Activated naive CD8-positive, alpha-beta T cell treated with anti-CD3 and anti-CD28 coated beads, Interleukin-2, amount 50 U/mL, for 24 hours (primary cell): ENCODE data around the gene ISLR.

ENCODE experiments used
- ATAC-seq: fragments of 150-1000 bp; cut with Tn5 transposase; one replicate; pipeline ENCODE4 v1.10.0; 2021
- DNase-seq: peaks from one replicate; pipeline ENCODE4 v3.0.0; 2021
- H3K27ac Mint-ChIP-seq: one replicate; pipeline ENCODE4 v1.8.0; 2021; ENCODE audit warnings: mild to moderate bottlenecking, mixed read lengths
- H3K27me3 Mint-ChIP-seq: one replicate; pipeline ENCODE4 v1.8.0; 2021; ENCODE audit warnings: mixed read lengths
- H3K36me3 Mint-ChIP-seq: one replicate; pipeline ENCODE4 v1.8.0; 2021; ENCODE audit warnings: low read depth, mixed read lengths
- H3K4me1 Mint-ChIP-seq: one replicate; pipeline ENCODE4 v1.8.0; 2021; ENCODE audit warnings: mixed read lengths
- H3K4me3 Mint-ChIP-seq: one replicate; pipeline ENCODE4 v1.8.0; 2021; ENCODE audit warnings: mild to moderate bottlenecking, moderate library complexity, mixed read lengths
- H3K9me3 Mint-ChIP-seq: one replicate; pipeline ENCODE4 v1.8.0; 2021; ENCODE audit warnings: mixed read lengths

ISLR gene

GRCh38 chr15:74203914-74204431 lies 30.5 kb downstream of the ISLR start:
- ATAC-seq: no peak
- Mint-ChIP-seq H3K4me3 (no peak overlapping the region), H3K27me3 (peaks cover 6% of the 10 kb centered on the region), H3K36me3 (no peaks in the 10 kb centered on the region), H3K4me1 (peaks cover 2% of the 10 kb centered on the region), H3K27ac (no peak overlapping the region), H3K9me3 (no peaks in the 10 kb centered on the region)
- no peak for DNase-seq

GRCh38 chr15:74205582-74205947 lies 32.1 kb downstream of the ISLR start:
- Mint-ChIP-seq H3K4me3 (no peak overlapping the region), H3K27ac (no peak overlapping the region), H3K9me3 (no peaks in the 10 kb centered on the region), H3K36me3 (no peaks in the 10 kb centered on the region), H3K27me3 (peaks cover 6% of the 10 kb centered on the region), H3K4me1 (peaks cover 2% of the 10 kb centered on the region)
- ATAC-seq: no peak
- DNase-seq: no peak

- Mint-ChIP-seq H3K4me3 (no peak overlapping the region), H3K4me1 (peaks cover 2% of the 10 kb centered on the region), H3K27me3 (peaks cover 6% of the 10 kb centered on the region), H3K36me3 (no peaks in the 10 kb centered on the region), H3K27ac (no peak overlapping the region), H3K9me3 (no peaks in the 10 kb centered on the region)
- ATAC-seq (no peak), DNase-seq (no peak)
Observed at GRCh38 chr15:74206801-74207281, 33.3 kb downstream of the ISLR start.

- Mint-ChIP-seq H3K9me3 (no peaks in the 10 kb centered on the region), H3K4me3 (no peak overlapping the region), H3K27ac (no peak overlapping the region), H3K27me3 (peaks cover 6% of the 10 kb centered on the region), H3K4me1 (peaks cover 2% of the 10 kb centered on the region), H3K36me3 (no peaks in the 10 kb centered on the region)
- no peak for ATAC-seq
- DNase-seq: no peak
Observed at GRCh38 chr15:74207652-74208440, 34.3 kb downstream of the ISLR start.

GRCh38 chr15:74208496-74208895 lies 35.0 kb downstream of the ISLR start:
- no peak overlapping the region for H3K4me3 Mint-ChIP-seq
- H3K9me3 Mint-ChIP-seq: no peaks in the 10 kb centered on the region
- peaks cover 6% of the 10 kb centered on the region for H3K27me3 Mint-ChIP-seq
- ATAC-seq: no peak
- H3K27ac Mint-ChIP-seq: no peak overlapping the region
- H3K36me3 Mint-ChIP-seq: no peaks in the 10 kb centered on the region
- peaks cover 2% of the 10 kb centered on the region for H3K4me1 Mint-ChIP-seq
- no peak for DNase-seq

GRCh38 chr15:74208901-74209559 lies 35.5 kb downstream of the ISLR start:
- DNase-seq (no peak), ATAC-seq (no peak)
- H3K27me3 Mint-ChIP-seq: peaks cover 6% of the 10 kb centered on the region
- no peaks in the 10 kb centered on the region for H3K36me3 Mint-ChIP-seq
- no peaks in the 10 kb centered on the region for H3K9me3 Mint-ChIP-seq
- no peak overlapping the region for H3K27ac Mint-ChIP-seq
- H3K4me3 Mint-ChIP-seq: no peak overlapping the region
- H3K4me1 Mint-ChIP-seq: peaks cover 2% of the 10 kb centered on the region

GRCh38 chr15:74209560-74209958 lies 36.0 kb downstream of the ISLR start:
- H3K36me3 Mint-ChIP-seq: no peaks in the 10 kb centered on the region
- ATAC-seq: no peak
- peaks cover 6% of the 10 kb centered on the region for H3K27me3 Mint-ChIP-seq
- H3K27ac Mint-ChIP-seq: no peak overlapping the region
- H3K4me3 Mint-ChIP-seq: no peak overlapping the region
- H3K4me1 Mint-ChIP-seq: peaks cover 2% of the 10 kb centered on the region
- no peaks in the 10 kb centered on the region for H3K9me3 Mint-ChIP-seq
- no peak for DNase-seq

GRCh38 chr15:74209997-74210671 lies 36.6 kb downstream of the ISLR start:
- no peak overlapping the region for H3K27ac Mint-ChIP-seq
- no peaks in the 10 kb centered on the region for H3K36me3 Mint-ChIP-seq
- DNase-seq (no peak), ATAC-seq (no peak)
- H3K9me3 Mint-ChIP-seq: no peaks in the 10 kb centered on the region
- H3K4me3 Mint-ChIP-seq: no peak overlapping the region
- H3K27me3 Mint-ChIP-seq: peaks cover 7% of the 10 kb centered on the region
- no peaks in the 10 kb centered on the region for H3K4me1 Mint-ChIP-seq

- no peak for DNase-seq
- no peaks in the 10 kb centered on the region for H3K4me1 Mint-ChIP-seq
- no peak overlapping the region for H3K27ac Mint-ChIP-seq
- no peak for ATAC-seq
- H3K9me3 Mint-ChIP-seq: no peaks in the 10 kb centered on the region
- no peaks in the 10 kb centered on the region for H3K36me3 Mint-ChIP-seq
- no peak overlapping the region for H3K4me3 Mint-ChIP-seq
- H3K27me3 Mint-ChIP-seq: peaks cover 8% of the 10 kb centered on the region
Observed at GRCh38 chr15:74210729-74211128, 37.2 kb downstream of the ISLR start.

GRCh38 chr15:74211656-74212055 lies 38.1 kb downstream of the ISLR start:
- H3K4me1 Mint-ChIP-seq: no peaks in the 10 kb centered on the region

GRCh38 chr15:74212494-74212893 lies 39.0 kb downstream of the ISLR start:
- ATAC-seq (no peak), DNase-seq (no peak)
- no peaks in the 10 kb centered on the region for H3K9me3 Mint-ChIP-seq
- no peaks in the 10 kb centered on the region for H3K4me1 Mint-ChIP-seq
- H3K27ac Mint-ChIP-seq: no peak overlapping the region
- no peak overlapping the region for H3K4me3 Mint-ChIP-seq
- peaks cover 8% of the 10 kb centered on the region for H3K27me3 Mint-ChIP-seq
- no peaks in the 10 kb centered on the region for H3K36me3 Mint-ChIP-seq

More at GRCh38 chr15:74211656-74212055, 38.1 kb downstream of the ISLR start:
- no peaks in the 10 kb centered on the region for H3K36me3 Mint-ChIP-seq
- DNase-seq (no peak), ATAC-seq (no peak)
- no peaks in the 10 kb centered on the region for H3K9me3 Mint-ChIP-seq
- H3K27ac Mint-ChIP-seq: no peak overlapping the region
- peaks cover 10% of the 10 kb centered on the region for H3K27me3 Mint-ChIP-seq
- no peak overlapping the region for H3K4me3 Mint-ChIP-seq

- H3K4me3 Mint-ChIP-seq: no peak overlapping the region
- no peaks in the 10 kb centered on the region for H3K9me3 Mint-ChIP-seq
- H3K36me3 Mint-ChIP-seq: no peaks in the 10 kb centered on the region
- H3K4me1 Mint-ChIP-seq: no peaks in the 10 kb centered on the region
- no peak for DNase-seq
- peaks cover 4% of the 10 kb centered on the region for H3K27me3 Mint-ChIP-seq
- H3K27ac Mint-ChIP-seq: no peak overlapping the region
- ATAC-seq: no peak
Observed at GRCh38 chr15:74213858-74214284, 40.4 kb downstream of the ISLR start.

GRCh38 chr15:74214324-74215021 lies 41.0 kb downstream of the ISLR start:
- no peak for DNase-seq
- no peak for ATAC-seq
- Mint-ChIP-seq H3K27me3 (peaks cover 4% of the 10 kb centered on the region), H3K36me3 (no peaks in the 10 kb centered on the region), H3K9me3 (no peaks in the 10 kb centered on the region), H3K27ac (no peak overlapping the region), H3K4me3 (no peak overlapping the region), H3K4me1 (no peaks in the 10 kb centered on the region)

GRCh38 chr15:74215958-74216357 lies 42.4 kb downstream of the ISLR start:
- H3K27me3 Mint-ChIP-seq: peaks cover 13% of the 10 kb centered on the region
- no peaks in the 10 kb centered on the region for H3K9me3 Mint-ChIP-seq
- no peak overlapping the region for H3K4me3 Mint-ChIP-seq
- H3K4me1 Mint-ChIP-seq: no peaks in the 10 kb centered on the region
- DNase-seq (no peak), ATAC-seq (no peak)
- no peaks in the 10 kb centered on the region for H3K36me3 Mint-ChIP-seq
- no peak overlapping the region for H3K27ac Mint-ChIP-seq
